SK-N-SH (cell line): ENCODE results near the gene OXSR1. TPM values are rescaled to one million over a fixed set of nuclear protein-coding genes. Genes with fewer than 3 reads are reported as not detected.

Source experiments
- CTCF ChIA-PET: fragments of 300-600, 350-600 bp; formaldehyde crosslinking; extraction: SDS; loops from one replicate; lab custom pipeline; 2021; lab: Yijun Ruan, JAX
- POLR2A ChIA-PET: fragments of 350-600 bp; sonication (Branson Sonifier 250); formaldehyde crosslinking; extraction: SDS; loops from one replicate; lab custom pipeline; 2020; ENCODE audit warnings: antibody characterized with exemption, inconsistent platforms; lab: Yijun Ruan, JAX
- DNase-seq: peaks from one replicate; pipeline ENCODE4 v3.0.0; 2012
- H2AFZ ChIP-seq: fragments of 200-600 bp; sonication (generic); 2 replicates; pipeline ENCODE4 v1.8.1; 2016; ENCODE audit warnings: antibody characterized with exemption, mild to moderate bottlenecking, low read depth
- H3F3A ChIP-seq: fragments of 200-600 bp; sonication (generic); replicated peaks from 2 replicates; pipeline ENCODE3; 2016; ENCODE audit warnings: antibody characterized with exemption, mild to moderate bottlenecking; ENCODE audit not compliant: insufficient read depth
- H3K27ac ChIP-seq, 2 experiments: fragments of 200-500 bp in 1 of 2; fragments of 200-600 bp in 1 of 2; sonication (Bioruptor generic) in 1 of 2; sonication (generic), shearing (Covaris generic) in 1 of 2; 2 replicates each; pipeline versions ENCODE4 v1.5.1 to v1.6.1; 2014 to 2016; ENCODE audit warnings: low read depth in 2 of 2, inconsistent platforms in 1 of 2, low read length in 1 of 2, mild to moderate bottlenecking in 1 of 2, mixed read lengths in 1 of 2
- H3K27me3 ChIP-seq: fragments of 200-600 bp; sonication (generic), shearing (Covaris generic); 2 replicates; pipeline ENCODE4 v1.6.1; 2016; ENCODE audit warnings: mixed run types; ENCODE audit not compliant: insufficient read depth
- H3K36me3 ChIP-seq, 2 experiments: fragments of 200-500 bp in 1 of 2; fragments of 200-600 bp in 1 of 2; sonication (Bioruptor generic) in 1 of 2; sonication (generic) in 1 of 2; replicated peaks in 1 of 2; 2 replicates each; pipeline versions ENCODE3 to v1.5.1; 2014 to 2016; ENCODE audit warnings: low read length in 1 of 2, mild to moderate bottlenecking in 1 of 2; ENCODE audit not compliant: insufficient read depth in 2 of 2, control insufficient read depth in 1 of 2
- H3K4me1 ChIP-seq, 2 experiments: fragments of 200-500 bp in 1 of 2; fragments of 200-600 bp in 1 of 2; sonication (Bioruptor generic) in 1 of 2; sonication (generic), shearing (Covaris generic) in 1 of 2; 2 replicates each; pipeline versions ENCODE4 v1.5.1 to v1.6.1; 2014 to 2016; ENCODE audit warnings: low read depth in 1 of 2, low read length in 1 of 2, mixed run types in 1 of 2; ENCODE audit not compliant: insufficient read depth in 2 of 2, control insufficient read depth in 1 of 2
- H3K4me2 ChIP-seq: fragments of 200-600 bp; sonication (generic), shearing (Covaris generic); 2 replicates; pipeline ENCODE4 v1.6.1; 2017; ENCODE audit warnings: mixed run types
- H3K4me3 ChIP-seq, 2 experiments: fragments of 200-500 bp in 1 of 2; fragments of 200-600 bp in 1 of 2; sonication (Bioruptor generic) in 1 of 2; sonication (generic), shearing (Covaris generic) in 1 of 2; 2 replicates each; pipeline versions ENCODE4 v1.5.1 to v1.8.1; 2014 to 2016; ENCODE audit warnings: low read depth in 2 of 2, inconsistent platforms in 1 of 2, low read length in 1 of 2, mild to moderate bottlenecking in 1 of 2, mixed read lengths in 1 of 2, moderate library complexity in 1 of 2
- H3K79me2 ChIP-seq: fragments of 200-600 bp; sonication (generic); 2 replicates; pipeline ENCODE4 v1.8.1; 2017; ENCODE audit warnings: mild to moderate bottlenecking; ENCODE audit not compliant: insufficient read depth
- H3K9ac ChIP-seq: fragments of 200-600 bp; sonication (generic); 2 replicates; pipeline ENCODE4 v1.6.1; 2017; ENCODE audit warnings: mixed run types
- H3K9me2 ChIP-seq: fragments of 200-600 bp; sonication (generic); 2 replicates; pipeline ENCODE4 v1.6.1; 2017; ENCODE audit warnings: mixed run types
- H3K9me3 ChIP-seq: fragments of 200-600 bp; sonication (generic); 2 replicates; pipeline ENCODE4 v1.6.1; 2017; ENCODE audit warnings: mixed run types, mild to moderate bottlenecking, moderate library complexity
- H4K20me1 ChIP-seq: fragments of 200-600 bp; sonication (generic); 2 replicates; pipeline ENCODE4 v1.6.1; 2017; ENCODE audit warnings: mild to moderate bottlenecking, mixed run types; ENCODE audit not compliant: insufficient read depth
- CHD2 ChIP-seq: fragments of 150-350 bp; IDR thresholded peaks from 2 replicates; pipeline ENCODE4 v1.6.1; 2018; ENCODE audit warnings: low read length; ENCODE audit not compliant: partially characterized antibody
- ELF1 ChIP-seq: IDR thresholded peaks from 2 replicates; pipeline ENCODE4 v1.4.0; 2012
- EP300 ChIP-seq, 2 experiments: IDR thresholded peaks; 2 replicates each; pipeline versions ENCODE4 v1.4.0 to v1.6.1; 2012; ENCODE audit warnings: borderline replicate concordance in 1 of 2, low read depth in 1 of 2, low read length in 1 of 2
- GATA2 ChIP-seq: sonication (generic); formaldehyde crosslinking; IDR thresholded peaks from 2 replicates; pipeline ENCODE4 v1.5.0; 2020; ENCODE audit warnings: mild to moderate bottlenecking, missing genetic modification reagents
- JUND ChIP-seq: IDR thresholded peaks from 2 replicates; pipeline ENCODE4 v1.4.0; 2012
- MEF2A ChIP-seq: IDR thresholded peaks from 2 replicates; pipeline ENCODE4 v1.4.0; 2012; ENCODE audit warnings: low read depth, borderline replicate concordance
- MXI1 ChIP-seq: IDR thresholded peaks from 2 replicates; pipeline ENCODE4 v1.6.1; 2012; ENCODE audit warnings: mild to moderate bottlenecking, low read depth, low read length, improper control_type of control experiment
- NFIC ChIP-seq: IDR thresholded peaks from 2 replicates; pipeline ENCODE4 v1.4.0; 2012; ENCODE audit warnings: borderline replicate concordance
- RAD21 ChIP-seq: IDR thresholded peaks from 2 replicates; pipeline ENCODE4 v1.6.1; 2012; ENCODE audit warnings: mild to moderate bottlenecking, low read length
- RCOR1 ChIP-seq: fragments of 150-350 bp; IDR thresholded peaks from 2 replicates; pipeline ENCODE4 v1.6.1; 2017; ENCODE audit warnings: antibody characterized with exemption, low read length
- RFX5 ChIP-seq: IDR thresholded peaks from 2 replicates; pipeline ENCODE4 v1.6.1; 2012; ENCODE audit warnings: mild to moderate bottlenecking, improper control_type of control experiment, low read length
- RXRA ChIP-seq: IDR thresholded peaks from 2 replicates; pipeline ENCODE4 v1.4.0; 2012; ENCODE audit warnings: low read depth, mild to moderate bottlenecking, borderline replicate concordance
- SMC3 ChIP-seq: IDR thresholded peaks from 2 replicates; pipeline ENCODE4 v1.6.1; 2012; ENCODE audit warnings: low read depth, low read length, improper control_type of control experiment
- TAF1 ChIP-seq: IDR thresholded peaks from 2 replicates; pipeline ENCODE4 v1.6.1; 2012; ENCODE audit warnings: low read depth, mild to moderate bottlenecking, low read length, moderate library complexity, borderline replicate concordance
- TCF12 ChIP-seq: IDR thresholded peaks from 2 replicates; pipeline ENCODE4 v1.4.0; 2012
- TEAD4 ChIP-seq: IDR thresholded peaks from 2 replicates; pipeline ENCODE4 v1.4.0; 2012; ENCODE audit warnings: mild to moderate bottlenecking, borderline replicate concordance; ENCODE audit not compliant: insufficient read depth
- USF1 ChIP-seq: IDR thresholded peaks from 2 replicates; pipeline ENCODE4 v1.4.0; 2012; ENCODE audit warnings: low read depth, borderline replicate concordance
- USF2 ChIP-seq: fragments of 150-350 bp; IDR thresholded peaks from 2 replicates; pipeline ENCODE4 v1.6.1; 2017; ENCODE audit warnings: antibody characterized with exemption, low read length, low read depth, borderline replicate concordance
- YY1 ChIP-seq: IDR thresholded peaks from 2 replicates; pipeline ENCODE4 v1.4.0; 2012; ENCODE audit warnings: low read depth, mild to moderate bottlenecking
- WGBS: methylation state at CpG from one replicate; pipeline ENCODE4 v1.1.6; 2017; ENCODE audit warnings: low lambda C conversion rate; 5-methylcytosine and 5-hydroxymethylcytosine counted together
- polyA plus RNA-seq, 3 experiments: library from polyadenylated mRNA; depleted of rRNA; stranded (reverse); fragments of >200 nt; gene quantifications; 2 replicates each; pipeline ENCODE4 v1.2.3, GENCODE V29; 2012
- TF ChIP-seq, protein P1 (sequence below): IDR thresholded peaks from 2 replicates; pipeline ENCODE4 v1.4.0; 2012; ENCODE audit warnings: low read depth
- TF ChIP-seq, protein P2 (sequence below): IDR thresholded peaks from 2 replicates; pipeline ENCODE4 v1.4.0; 2012; ENCODE audit warnings: low read depth, borderline replicate concordance
- TF ChIP-seq, protein P3 (sequence below): fragments of 150-350 bp; IDR thresholded peaks from 2 replicates; pipeline ENCODE4 v1.6.1; 2016; ENCODE audit warnings: mild to moderate bottlenecking, low read depth, low read length

The OXSR1 gene
- polyA plus RNA-seq, 1 of the 3 experiments (the other 2 are of a cell fraction) = 22.3 TPM

GRCh38 chr3:38274864-38275649 is 109.7 kb downstream of the OXSR1 start:
- H3K9me3 ChIP-seq = no peaks in the 10 kb centered on the region
- 95% methylated on average over 8 of the region's 21 CpGs for WGBS
- H3K79me2 ChIP-seq = no peaks in the 10 kb centered on the region
- TF ChIP-seq TCF12 (no peak), MEF2A (no peak), MXI1 (no peak), ELF1 (no peak), RXRA (no peak), SMC3 (no peak)
- TF ChIP-seq, protein P1, sequence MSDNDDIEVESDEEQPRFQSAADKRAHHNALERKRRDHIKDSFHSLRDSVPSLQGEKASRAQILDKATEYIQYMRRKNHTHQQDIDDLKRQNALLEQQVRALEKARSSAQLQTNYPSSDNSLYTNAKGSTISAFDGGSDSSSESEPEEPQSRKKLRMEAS = no peak
- no peaks in the 10 kb centered on the region for H3F3A ChIP-seq
- no peaks in the 10 kb centered on the region for H3K4me1 ChIP-seq
- peaks cover 0 to 8% of the 10 kb centered on the region in 2 experiments for H3K36me3 ChIP-seq
- CTCF ChIA-PET = no interaction called here
- DNase-seq = no peak
- no peak overlapping the region for H3K27ac ChIP-seq
- H3K4me2 ChIP-seq = no peak overlapping the region
- POLR2A ChIA-PET = no interaction called here
- no peak overlapping the region for H3K4me3 ChIP-seq
- H3K9ac ChIP-seq = no peak overlapping the region
- no peaks in the 10 kb centered on the region for H3K27me3 ChIP-seq
- no peaks in the 10 kb centered on the region for H4K20me1 ChIP-seq
- no peak overlapping the region for H2AFZ ChIP-seq
- H3K9me2 ChIP-seq = no peaks in the 10 kb centered on the region

DNA sequence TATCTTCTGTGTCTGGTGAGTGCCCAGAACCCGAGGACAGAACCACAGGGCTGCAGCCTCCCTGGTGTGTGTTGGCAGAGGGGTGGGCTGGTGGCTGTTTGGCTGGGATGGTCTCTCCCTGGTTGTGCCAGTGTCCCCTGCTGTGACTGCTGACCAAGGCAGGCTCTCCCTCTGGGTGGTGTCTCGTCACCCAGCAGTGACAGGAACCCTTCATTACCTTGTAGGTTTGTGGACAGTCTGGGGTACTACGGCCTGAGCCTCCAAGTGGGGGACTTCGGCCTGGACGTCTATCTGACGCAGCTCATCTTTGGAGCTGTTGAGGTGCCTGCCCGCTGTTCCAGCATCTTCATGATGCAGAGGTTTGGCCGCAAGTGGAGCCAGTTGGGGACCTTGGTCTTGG is 110.3 kb downstream of the OXSR1 start:
- Histone ChIP-seq H3K79me2 (no peaks in the 10 kb centered on the region), H3K9me3 (no peaks in the 10 kb centered on the region), H3K4me3 (no peak overlapping the region), H3K27me3 (no peaks in the 10 kb centered on the region), H3K4me1 (no peaks in the 10 kb centered on the region), H3K36me3 (peaks cover 0 to 8% of the 10 kb centered on the region in 2 experiments), H4K20me1 (no peaks in the 10 kb centered on the region), H3K9me2 (no peaks in the 10 kb centered on the region), H2AFZ (no peak overlapping the region), H3F3A (no peaks in the 10 kb centered on the region), H3K9ac (no peak overlapping the region), H3K4me2 (no peak overlapping the region), H3K27ac (no peak overlapping the region)
- DNase-seq = no peak
- POLR2A ChIA-PET = no interaction called here
- TF ChIP-seq RCOR1 = no peak
- no peak for TF ChIP-seq GATA2 (CRISPR knock-in tag)
- no peak for TF ChIP-seq ELF1
- TF ChIP-seq MXI1 = no peak
- no peak for TF ChIP-seq TAF1
- no peak for TF ChIP-seq USF1
- TF ChIP-seq JUND = no peak
- TF ChIP-seq USF2 = no peak
- TF ChIP-seq RAD21 = no peak
- TF ChIP-seq, protein P2, sequence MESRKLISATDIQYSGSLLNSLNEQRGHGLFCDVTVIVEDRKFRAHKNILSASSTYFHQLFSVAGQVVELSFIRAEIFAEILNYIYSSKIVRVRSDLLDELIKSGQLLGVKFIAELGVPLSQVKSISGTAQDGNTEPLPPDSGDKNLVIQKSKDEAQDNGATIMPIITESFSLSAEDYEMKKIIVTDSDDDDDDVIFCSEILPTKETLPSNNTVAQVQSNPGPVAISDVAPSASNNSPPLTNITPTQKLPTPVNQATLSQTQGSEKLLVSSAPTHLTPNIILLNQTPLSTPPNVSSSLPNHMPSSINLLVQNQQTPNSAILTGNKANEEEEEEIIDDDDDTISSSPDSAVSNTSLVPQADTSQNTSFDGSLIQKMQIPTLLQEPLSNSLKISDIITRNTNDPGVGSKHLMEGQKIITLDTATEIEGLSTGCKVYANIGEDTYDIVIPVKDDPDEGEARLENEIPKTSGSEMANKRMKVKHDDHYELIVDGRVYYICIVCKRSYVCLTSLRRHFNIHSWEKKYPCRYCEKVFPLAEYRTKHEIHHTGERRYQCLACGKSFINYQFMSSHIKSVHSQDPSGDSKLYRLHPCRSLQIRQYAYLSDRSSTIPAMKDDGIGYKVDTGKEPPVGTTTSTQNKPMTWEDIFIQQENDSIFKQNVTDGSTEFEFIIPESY = no peak
- TF ChIP-seq, protein P3, sequence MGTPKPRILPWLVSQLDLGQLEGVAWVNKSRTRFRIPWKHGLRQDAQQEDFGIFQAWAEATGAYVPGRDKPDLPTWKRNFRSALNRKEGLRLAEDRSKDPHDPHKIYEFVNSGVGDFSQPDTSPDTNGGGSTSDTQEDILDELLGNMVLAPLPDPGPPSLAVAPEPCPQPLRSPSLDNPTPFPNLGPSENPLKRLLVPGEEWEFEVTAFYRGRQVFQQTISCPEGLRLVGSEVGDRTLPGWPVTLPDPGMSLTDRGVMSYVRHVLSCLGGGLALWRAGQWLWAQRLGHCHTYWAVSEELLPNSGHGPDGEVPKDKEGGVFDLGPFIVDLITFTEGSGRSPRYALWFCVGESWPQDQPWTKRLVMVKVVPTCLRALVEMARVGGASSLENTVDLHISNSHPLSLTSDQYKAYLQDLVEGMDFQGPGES = no peak
- TF ChIP-seq CHD2 = no peak
- no peak for TF ChIP-seq EP300 (IDR thresholded peaks at IDR 0.05; ENCODE audit: borderline replicate concordance in 1 of 2, low read depth in 1 of 2, low read length in 1 of 2)
- no peak for TF ChIP-seq YY1
- TF ChIP-seq, protein P1 = no peak
- TF ChIP-seq NFIC = no peak
- TF ChIP-seq RFX5 = no peak
- TF ChIP-seq TEAD4 = no peak
- no peak for TF ChIP-seq MEF2A
- whole genome bisulfite sequencing = 100% methylated on average over 1 of the region's 8 CpGs
- CTCF ChIA-PET = no interaction called here
